ENCODE results near the gene UNC5B.

The UNC5B gene

DNA sequence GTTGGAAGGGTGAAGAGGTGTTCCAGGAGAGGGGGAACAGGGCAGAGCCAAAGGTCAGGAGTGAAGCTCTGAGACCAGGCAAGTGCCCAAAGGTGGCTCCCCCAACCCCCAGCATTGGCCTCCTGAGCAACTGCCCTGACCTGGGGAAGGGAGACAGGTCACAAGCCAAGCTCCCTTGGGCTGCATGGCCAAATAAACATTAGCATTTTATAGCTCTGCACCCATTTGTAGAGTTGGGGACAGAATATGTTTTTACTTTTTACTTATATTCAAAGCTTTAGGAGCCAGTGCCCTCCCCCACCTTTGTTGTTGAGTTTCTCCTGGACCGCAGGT, 4.0 kb downstream of the UNC5B start:
- H3K9ac ChIP-seq (ENCODE audit: low read length), result no peak overlapping the region
- H3K27me3 ChIP-seq (replicated peaks; ENCODE audit: insufficient read depth, low read length), result peaks cover 58% of the 10 kb centered on the region
- H3K4me2 ChIP-seq (ENCODE audit: low read depth, low read length), result no peak overlapping the region
- no peak overlapping the region for H2AFZ ChIP-seq (ENCODE audit: low read length)
- H3K27ac ChIP-seq (ENCODE audit: low read length), result no peak overlapping the region
- no peaks in the 10 kb centered on the region for H3F3A ChIP-seq (ENCODE audit: insufficient read depth, low read length)
- no peaks in the 10 kb centered on the region for H3K9me3 ChIP-seq (replicated peaks; ENCODE audit: insufficient read depth, low read length)
- H3K36me3 ChIP-seq (replicated peaks; ENCODE audit: insufficient read depth, low read length), result no peaks in the 10 kb centered on the region
- H3K4me1 ChIP-seq (ENCODE audit: low read length), result peaks cover 3% of the 10 kb centered on the region; the same call in 1 of the 2 replicates
- H3K4me3 ChIP-seq (ENCODE audit: low read length), result no peak overlapping the region
- no peak for DNase-seq
- no peak for TF ChIP-seq EZH2phosphoT487 (IDR thresholded peaks at IDR 0.05; ENCODE audit: low read length)
- TF ChIP-seq EZH2 (optimal IDR thresholded peaks at IDR 0.05; ENCODE audit: low read depth, low read length), result no peak
- TF ChIP-seq CTCF (IDR thresholded peaks at IDR 0.05; ENCODE audit: low read length), result no peak
- no peaks in the 10 kb centered on the region for H3K9me2 ChIP-seq (replicated peaks; ENCODE audit: insufficient read depth, low read length)
- no peaks in the 10 kb centered on the region for H4K20me1 ChIP-seq (ENCODE audit: insufficient read depth, low read length)
- H3K79me2 ChIP-seq (ENCODE audit: low read length), result no peaks in the 10 kb centered on the region

GRCh38 chr10:71216751-71217265, 4.4 kb downstream of the UNC5B start:
- Histone ChIP-seq H3K36me3 (replicated peaks; ENCODE audit: insufficient read depth, low read length) (no peaks in the 10 kb centered on the region), H3F3A (ENCODE audit: insufficient read depth, low read length) (no peaks in the 10 kb centered on the region), H3K4me2 (ENCODE audit: low read depth, low read length) (peak overlapping the region; percentile 86), H3K9me3 (replicated peaks; ENCODE audit: insufficient read depth, low read length) (no peaks in the 10 kb centered on the region), H4K20me1 (ENCODE audit: insufficient read depth, low read length) (no peaks in the 10 kb centered on the region), H3K27ac (ENCODE audit: low read length) (no peak overlapping the region), H3K4me1 (ENCODE audit: low read length) (peaks cover 3% of the 10 kb centered on the region; the same call in 1 of the 2 replicates), H3K9ac (ENCODE audit: low read length) (no peak overlapping the region), H3K9me2 (replicated peaks; ENCODE audit: insufficient read depth, low read length) (no peaks in the 10 kb centered on the region), H3K4me3 (ENCODE audit: low read length) (peak overlapping the region; percentile 62), H3K79me2 (ENCODE audit: low read length) (no peaks in the 10 kb centered on the region), H2AFZ (ENCODE audit: low read length) (peak overlapping the region; percentile 61), H3K27me3 (replicated peaks; ENCODE audit: insufficient read depth, low read length) (peaks cover 54% of the 10 kb centered on the region)
- TF ChIP-seq EZH2 (optimal IDR thresholded peaks at IDR 0.05; ENCODE audit: low read depth, low read length) (no peak), CTCF (IDR thresholded peaks at IDR 0.05; ENCODE audit: low read length) (no peak), EZH2phosphoT487 (IDR thresholded peaks at IDR 0.05; ENCODE audit: low read length) (no peak)
- DNase-seq, result no peak

GRCh38 chr10:71217266-71218045, 5.1 kb downstream of the UNC5B start:
- DNase-seq, result no peak

More at GRCh38 chr10:71217266-71218045, 5.1 kb downstream of the UNC5B start:
- Histone ChIP-seq H3K4me1 (ENCODE audit: low read length) (no peaks in the 10 kb centered on the region), H3K79me2 (ENCODE audit: low read length) (no peaks in the 10 kb centered on the region), H3F3A (ENCODE audit: insufficient read depth, low read length) (no peaks in the 10 kb centered on the region), H4K20me1 (ENCODE audit: insufficient read depth, low read length) (no peaks in the 10 kb centered on the region), H3K4me2 (ENCODE audit: low read depth, low read length) (peak overlapping the region; percentile 86), H3K9me3 (replicated peaks; ENCODE audit: insufficient read depth, low read length) (no peaks in the 10 kb centered on the region), H3K9ac (ENCODE audit: low read length) (no peak overlapping the region), H3K4me3 (ENCODE audit: low read length) (peak overlapping the region; percentile 62), H2AFZ (ENCODE audit: low read length) (peak overlapping the region; percentile 61), H3K9me2 (replicated peaks; ENCODE audit: insufficient read depth, low read length) (no peaks in the 10 kb centered on the region), H3K27ac (ENCODE audit: low read length) (no peak overlapping the region), H3K27me3 (replicated peaks; ENCODE audit: insufficient read depth, low read length) (peaks cover 50% of the 10 kb centered on the region), H3K36me3 (replicated peaks; ENCODE audit: insufficient read depth, low read length) (no peaks in the 10 kb centered on the region)
- TF ChIP-seq EZH2phosphoT487 (IDR thresholded peaks at IDR 0.05; ENCODE audit: low read length), result no peak
- no peak for TF ChIP-seq CTCF (IDR thresholded peaks at IDR 0.05; ENCODE audit: low read length)
- no peak for TF ChIP-seq EZH2 (optimal IDR thresholded peaks at IDR 0.05; ENCODE audit: low read depth, low read length)
